ENCODE measurements around the gene HERC2. TPM values are rescaled to one million over a fixed set of nuclear protein-coding genes. Genes with fewer than 3 reads are reported as not detected.
A peak's percentile ranks its signal among the peaks of the same experiment; 100 is the strongest.

HERC2 gene
- total RNA-seq, 2 experiments from 2014 or later, result 36.0 to 36.5 TPM

DNA sequence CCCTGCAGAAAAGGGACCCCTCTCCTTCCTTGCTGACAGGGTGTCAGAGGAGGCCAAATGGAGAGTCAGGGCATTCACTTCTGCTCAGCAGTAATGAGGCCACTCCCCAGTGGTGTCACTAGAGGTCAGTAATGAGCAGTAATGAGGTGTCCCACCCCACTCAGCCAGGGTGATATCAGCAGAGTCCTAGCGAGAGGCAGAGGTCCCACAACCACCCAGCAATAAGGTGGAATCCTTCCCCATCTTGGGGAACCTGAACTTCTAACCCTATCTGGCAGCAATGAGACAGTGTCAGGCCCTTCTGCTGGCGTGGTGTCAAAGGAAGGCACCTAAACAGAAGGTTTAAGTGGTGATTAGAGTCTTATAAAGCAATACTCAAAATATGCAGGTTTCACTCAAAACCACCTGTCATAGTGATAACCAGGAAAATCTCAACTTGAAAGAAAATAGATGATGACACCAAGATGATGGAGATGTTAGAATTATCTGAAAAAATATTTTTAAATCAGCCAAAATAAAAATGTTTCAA, 235.7 kb downstream of the HERC2 start:
- Histone ChIP-seq H3K27me3 (ENCODE audit: control insufficient read depth in 1 of 2, insufficient read depth in 2 of 2, low read length in 2 of 2) (peaks cover 18 to 27% of the 10 kb centered on the region in 2 experiments), H3K4me3 (ENCODE audit: low read length) (no peak overlapping the region), H3K4me1 (ENCODE audit: insufficient read depth, low read length) (peaks cover 3% of the 10 kb centered on the region), H3K9me3 (ENCODE audit: control insufficient read depth in 1 of 2, insufficient read depth in 1 of 2, low read length in 2 of 2) (peaks cover 10 to 23% of the 10 kb centered on the region in 2 experiments), H3K27ac (ENCODE audit: low read depth in 1 of 2, low read length in 2 of 2) (no peak overlapping the region), H3K36me3 (ENCODE audit: insufficient read depth, low read length) (no peaks in the 10 kb centered on the region)
- Mint-ChIP-seq H3K4me3 (no peak overlapping the region), H3K36me3 (ENCODE audit: low read depth) (peaks cover 11% of the 10 kb centered on the region), H3K4me1 (ENCODE audit: low read depth) (no peaks in the 10 kb centered on the region), H3K27me3 (peaks cover 57% of the 10 kb centered on the region), H3K27ac (no peak overlapping the region), H3K9me3 (peaks cover 20% of the 10 kb centered on the region)
- DNase-seq (peak in 12 of 14 experiments; percentile 22 to 84 (median 48)), ATAC-seq (ENCODE audit: poor library complexity) (peak; percentile 100)
- intact Hi-C loops (cut with DNase I, micrococcal nuclease), result loop anchor here (1.0 to 2.0 kb wide), 2 partner anchors 37 kb away; no protein-coding TSS in a partner anchor
- POLR2A ChIA-PET, result no interaction called here
- TF ChIP-seq, protein P1, sequence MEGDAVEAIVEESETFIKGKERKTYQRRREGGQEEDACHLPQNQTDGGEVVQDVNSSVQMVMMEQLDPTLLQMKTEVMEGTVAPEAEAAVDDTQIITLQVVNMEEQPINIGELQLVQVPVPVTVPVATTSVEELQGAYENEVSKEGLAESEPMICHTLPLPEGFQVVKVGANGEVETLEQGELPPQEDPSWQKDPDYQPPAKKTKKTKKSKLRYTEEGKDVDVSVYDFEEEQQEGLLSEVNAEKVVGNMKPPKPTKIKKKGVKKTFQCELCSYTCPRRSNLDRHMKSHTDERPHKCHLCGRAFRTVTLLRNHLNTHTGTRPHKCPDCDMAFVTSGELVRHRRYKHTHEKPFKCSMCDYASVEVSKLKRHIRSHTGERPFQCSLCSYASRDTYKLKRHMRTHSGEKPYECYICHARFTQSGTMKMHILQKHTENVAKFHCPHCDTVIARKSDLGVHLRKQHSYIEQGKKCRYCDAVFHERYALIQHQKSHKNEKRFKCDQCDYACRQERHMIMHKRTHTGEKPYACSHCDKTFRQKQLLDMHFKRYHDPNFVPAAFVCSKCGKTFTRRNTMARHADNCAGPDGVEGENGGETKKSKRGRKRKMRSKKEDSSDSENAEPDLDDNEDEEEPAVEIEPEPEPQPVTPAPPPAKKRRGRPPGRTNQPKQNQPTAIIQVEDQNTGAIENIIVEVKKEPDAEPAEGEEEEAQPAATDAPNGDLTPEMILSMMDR (IDR thresholded peaks at IDR 0.05), result peak; percentile 73
- CTCF ChIA-PET, result no interaction called here

DNA sequence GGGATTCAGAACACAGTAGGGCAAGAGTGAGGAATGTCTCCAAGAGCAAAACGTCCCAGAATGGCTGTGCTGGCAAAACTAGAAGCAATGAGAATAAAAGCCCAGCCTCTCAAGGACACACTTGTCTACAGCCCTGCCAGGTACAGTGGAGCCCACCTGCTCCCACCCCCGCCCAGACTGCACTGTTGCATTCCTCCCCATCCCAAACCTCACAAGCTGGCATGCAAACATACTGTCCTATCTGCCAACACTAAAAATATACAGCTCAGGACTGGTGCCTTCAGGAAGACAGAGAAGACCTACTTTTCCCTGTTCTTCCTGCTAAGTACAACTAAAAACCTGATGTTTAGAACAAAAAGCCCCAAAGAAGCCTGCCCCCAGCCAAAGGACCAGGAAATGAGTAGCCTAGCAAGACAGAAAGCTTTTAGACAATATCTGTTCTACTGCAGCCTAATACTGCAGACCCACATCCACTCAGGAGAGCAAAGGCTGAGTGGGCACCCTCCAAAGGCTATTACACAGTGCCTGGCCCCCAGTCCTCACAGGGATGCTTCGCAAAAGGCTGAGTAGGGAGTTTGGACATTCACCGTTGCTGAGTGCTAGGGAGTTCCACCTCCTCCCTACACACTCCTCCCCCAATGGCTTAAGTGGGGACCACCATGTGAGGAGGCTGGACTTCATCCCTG, 236.3 kb downstream of the HERC2 start:
- intact Hi-C loops (cut with DNase I, micrococcal nuclease), result loop anchor here (1.0 to 2.0 kb wide), 2 partner anchors 37 to 38 kb away; no protein-coding TSS in a partner anchor
- H3K27ac ChIP-seq (ENCODE audit: low read depth in 1 of 2, low read length in 2 of 2), result no peak overlapping the region
- POLR2A ChIA-PET, result no interaction called here
- ATAC-seq (ENCODE audit: poor library complexity) (no peak), DNase-seq (no peak)
- peaks cover 18% of the 10 kb centered on the region for H3K9me3 Mint-ChIP-seq
- no peak overlapping the region for H3K27ac Mint-ChIP-seq
- no peak overlapping the region for H3K4me3 ChIP-seq (ENCODE audit: low read length)
- H3K36me3 Mint-ChIP-seq (ENCODE audit: low read depth), result peaks cover 8% of the 10 kb centered on the region
- TF ChIP-seq, protein P1 (IDR thresholded peaks at IDR 0.05), result no peak
- H3K9me3 ChIP-seq (ENCODE audit: control insufficient read depth in 1 of 2, insufficient read depth in 1 of 2, low read length in 2 of 2), result peaks cover 10 to 17% of the 10 kb centered on the region in 2 experiments
- peaks cover 3% of the 10 kb centered on the region for H3K4me1 ChIP-seq (ENCODE audit: insufficient read depth, low read length)
- H3K4me1 Mint-ChIP-seq (ENCODE audit: low read depth), result no peaks in the 10 kb centered on the region
- no peak overlapping the region for H3K4me3 Mint-ChIP-seq
- H3K36me3 ChIP-seq (ENCODE audit: insufficient read depth, low read length), result no peaks in the 10 kb centered on the region
- H3K27me3 Mint-ChIP-seq, result peaks cover 51% of the 10 kb centered on the region
- H3K27me3 ChIP-seq (ENCODE audit: control insufficient read depth in 1 of 2, insufficient read depth in 2 of 2, low read length in 2 of 2), result peaks cover 18 to 22% of the 10 kb centered on the region in 2 experiments
- CTCF ChIA-PET, result no interaction called here

DNA sequence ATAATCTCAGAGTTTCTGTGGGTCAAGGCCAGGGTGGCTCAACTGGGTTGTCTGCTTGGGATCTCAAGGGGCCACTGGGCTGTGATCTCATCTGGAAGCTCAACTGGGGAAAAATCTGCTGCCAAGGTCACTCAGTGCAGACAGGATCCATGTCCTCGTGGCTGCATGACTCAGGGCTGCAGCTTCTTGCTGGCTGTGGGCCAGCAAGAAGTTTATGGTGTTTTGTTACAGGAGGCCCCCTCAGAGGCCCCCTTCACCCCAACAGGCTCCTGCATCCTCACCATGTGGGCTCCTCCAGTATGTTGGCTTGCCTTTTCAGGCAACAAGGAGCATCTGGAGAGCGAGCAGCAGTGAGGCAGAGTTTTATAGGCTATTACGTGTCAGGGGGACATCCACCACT, 237.4 kb downstream of the HERC2 start:
- POLR2A ChIA-PET, result no interaction called here
- H3K36me3 ChIP-seq (ENCODE audit: insufficient read depth, low read length), result no peaks in the 10 kb centered on the region
- TF ChIP-seq, protein P1 (IDR thresholded peaks at IDR 0.05), result no peak
- H3K4me3 ChIP-seq (ENCODE audit: low read length), result no peak overlapping the region
- peaks cover 10% of the 10 kb centered on the region for H3K9me3 Mint-ChIP-seq
- no peak for ATAC-seq (ENCODE audit: poor library complexity)
- H3K27me3 ChIP-seq (ENCODE audit: control insufficient read depth in 1 of 2, insufficient read depth in 2 of 2, low read length in 2 of 2), result peaks cover 12 to 19% of the 10 kb centered on the region in 2 experiments
- no peak overlapping the region for H3K27ac ChIP-seq (ENCODE audit: low read depth in 1 of 2, low read length in 2 of 2)
- H3K4me1 Mint-ChIP-seq (ENCODE audit: low read depth), result no peaks in the 10 kb centered on the region
- CTCF ChIA-PET, result no interaction called here
- H3K4me1 ChIP-seq (ENCODE audit: insufficient read depth, low read length), result peaks cover 3% of the 10 kb centered on the region
- DNase-seq, result no peak
- no peak overlapping the region for H3K4me3 Mint-ChIP-seq
- H3K27me3 Mint-ChIP-seq, result peaks cover 49% of the 10 kb centered on the region
- no peak overlapping the region for H3K27ac Mint-ChIP-seq
- peaks cover 6 to 10% of the 10 kb centered on the region in 2 experiments for H3K9me3 ChIP-seq (ENCODE audit: control insufficient read depth in 1 of 2, insufficient read depth in 1 of 2, low read length in 2 of 2)
- H3K36me3 Mint-ChIP-seq (ENCODE audit: low read depth), result no peaks in the 10 kb centered on the region
- intact Hi-C loops (cut with DNase I, micrococcal nuclease), result no loop called here

All from CD4-positive, alpha-beta T cell (primary cell).